Occipital lobe (tissue), 2 donors: ENCODE results near the gene AAK1. TPM values are rescaled to one million over a fixed set of nuclear protein-coding genes. Genes with fewer than 3 reads are reported as not detected.
A peak's percentile ranks its signal among the peaks of the same experiment; 100 is the strongest.
"Not testable (repeated sequence)": the region's sequence is repeated elsewhere in the genome, so short reads cannot be mapped to it uniquely, and the experiment has no call there.

Source experiments
- DNase-seq: peaks from one replicate; lab custom pipeline; 2025; lab: John Stamatoyannopoulos, UW
- total RNA-seq: library from RNA; depleted of rRNA; stranded (reverse); fragments of >200 nt; gene quantifications from one replicate; pipeline ENCODE4 v1.2.3, GENCODE V29; 2014

Gene AAK1
- total RNA-seq, 1 donor from 2014 or later, result 37.7 TPM

- no peak for DNase-seq
Measured at GRCh38 chr2:69659941-69660483, 16.5 kb upstream of the AAK1 start.

GRCh38 chr2:69659349-69659748 is 15.8 kb upstream of the AAK1 start:
- DNase-seq, result no peak

DNA sequence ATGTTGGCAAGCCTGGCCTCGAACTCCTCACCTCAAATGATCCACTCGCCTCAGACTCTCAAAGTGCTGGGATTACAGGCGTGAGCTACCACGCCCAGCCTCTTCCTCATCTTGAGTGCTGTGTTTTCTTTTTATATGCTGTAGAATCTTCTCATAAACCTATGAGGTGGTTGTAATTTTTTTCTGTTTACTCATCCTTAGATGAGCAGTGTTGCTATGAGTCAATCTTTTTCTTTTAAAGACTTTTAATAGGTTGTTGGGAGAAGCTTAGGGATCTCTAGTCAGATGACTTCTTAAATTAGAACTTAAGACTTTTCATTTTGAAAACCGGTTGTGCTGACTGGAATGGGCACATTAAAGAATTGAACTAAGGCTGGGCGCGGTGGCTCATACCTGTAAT is 8.7 kb upstream of the AAK1 start:
- DNase-seq, result no peak

DNA sequence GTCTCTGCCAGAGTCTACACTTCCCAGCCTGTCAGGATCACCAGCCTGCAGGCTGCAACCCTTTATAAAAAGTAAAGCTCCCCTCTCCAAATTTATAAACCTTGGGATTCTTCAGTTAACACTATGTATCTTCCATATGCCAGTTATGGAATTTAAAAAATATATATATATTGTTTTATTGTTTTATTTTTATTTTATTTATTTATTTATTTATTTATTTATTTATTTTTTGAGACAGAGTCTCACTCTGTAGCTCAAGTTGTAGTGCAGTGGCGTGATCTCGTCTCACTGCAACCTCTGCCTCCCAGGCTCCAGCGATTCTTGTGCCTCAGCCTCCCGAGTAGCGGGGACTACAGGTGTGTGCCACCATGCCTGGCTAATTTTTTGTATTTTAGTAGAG is 3.7 kb upstream of the AAK1 start:
- not testable (repeated sequence) for DNase-seq

DNA sequence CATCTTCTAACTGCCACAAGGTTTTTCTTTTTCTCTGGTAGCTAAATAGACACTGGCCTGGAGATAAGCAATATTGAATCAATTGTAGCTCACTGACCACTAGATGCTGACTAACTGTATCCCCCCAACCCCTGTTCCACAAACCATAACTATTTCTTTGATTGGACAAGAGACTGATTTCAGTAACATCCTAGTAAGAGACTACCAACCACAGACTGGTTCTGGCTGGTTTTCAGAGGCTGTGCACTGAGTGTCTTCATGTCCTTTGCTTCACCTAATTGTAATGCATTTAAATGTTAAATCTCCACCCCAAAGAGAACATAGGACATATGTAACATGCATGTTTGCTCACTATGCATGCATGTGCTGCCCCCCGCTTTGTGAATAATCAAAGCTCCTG is 3.2 kb upstream of the AAK1 start:
- no peak for DNase-seq

DNA sequence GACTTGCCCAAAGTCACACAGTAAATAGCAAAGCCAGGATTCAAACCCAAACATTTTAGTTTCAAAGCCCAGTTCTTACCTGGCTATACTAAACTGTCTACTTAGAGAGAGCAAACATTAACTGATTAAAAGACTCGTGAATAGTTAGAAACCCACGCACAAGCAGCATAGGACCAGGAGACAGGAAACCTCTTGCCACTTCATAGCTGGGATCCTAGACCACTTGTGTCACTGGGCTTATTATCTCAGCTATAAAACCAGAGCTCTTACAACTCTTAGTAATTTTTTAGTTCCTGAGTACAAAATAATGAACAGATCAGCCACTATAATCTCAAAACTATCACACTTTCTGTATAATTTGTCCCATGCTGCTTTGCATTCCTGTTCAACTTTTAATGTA is 2.4 kb upstream of the AAK1 start:
- no peak for DNase-seq

GRCh38 chr2:69645031-69645431 is 1.5 kb upstream of the AAK1 start:
- DNase-seq, result no peak

DNA sequence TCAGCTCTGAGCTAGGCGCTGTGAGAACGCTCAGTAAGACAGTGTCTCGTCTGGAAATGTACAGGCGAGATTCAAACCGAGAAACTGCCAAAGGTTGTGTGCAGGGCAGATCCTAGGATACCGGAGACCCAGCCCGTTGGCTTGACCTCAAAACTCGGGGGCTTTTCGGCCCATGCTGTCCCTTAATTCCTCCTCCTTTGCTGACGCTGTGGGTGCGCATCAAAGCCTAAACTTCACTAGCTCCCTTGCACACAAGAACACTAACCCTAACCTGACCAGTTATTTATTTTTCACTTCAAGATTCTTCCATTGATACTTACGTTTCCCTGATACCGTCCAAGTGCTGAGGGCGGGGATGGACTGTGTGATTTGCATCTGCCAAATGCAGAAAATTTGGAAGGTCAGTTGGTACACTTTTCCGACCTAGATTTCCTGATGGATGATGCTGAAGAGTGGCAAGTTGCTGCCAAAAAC is 1.0 kb upstream of the AAK1 start:
- no peak for DNase-seq

DNA sequence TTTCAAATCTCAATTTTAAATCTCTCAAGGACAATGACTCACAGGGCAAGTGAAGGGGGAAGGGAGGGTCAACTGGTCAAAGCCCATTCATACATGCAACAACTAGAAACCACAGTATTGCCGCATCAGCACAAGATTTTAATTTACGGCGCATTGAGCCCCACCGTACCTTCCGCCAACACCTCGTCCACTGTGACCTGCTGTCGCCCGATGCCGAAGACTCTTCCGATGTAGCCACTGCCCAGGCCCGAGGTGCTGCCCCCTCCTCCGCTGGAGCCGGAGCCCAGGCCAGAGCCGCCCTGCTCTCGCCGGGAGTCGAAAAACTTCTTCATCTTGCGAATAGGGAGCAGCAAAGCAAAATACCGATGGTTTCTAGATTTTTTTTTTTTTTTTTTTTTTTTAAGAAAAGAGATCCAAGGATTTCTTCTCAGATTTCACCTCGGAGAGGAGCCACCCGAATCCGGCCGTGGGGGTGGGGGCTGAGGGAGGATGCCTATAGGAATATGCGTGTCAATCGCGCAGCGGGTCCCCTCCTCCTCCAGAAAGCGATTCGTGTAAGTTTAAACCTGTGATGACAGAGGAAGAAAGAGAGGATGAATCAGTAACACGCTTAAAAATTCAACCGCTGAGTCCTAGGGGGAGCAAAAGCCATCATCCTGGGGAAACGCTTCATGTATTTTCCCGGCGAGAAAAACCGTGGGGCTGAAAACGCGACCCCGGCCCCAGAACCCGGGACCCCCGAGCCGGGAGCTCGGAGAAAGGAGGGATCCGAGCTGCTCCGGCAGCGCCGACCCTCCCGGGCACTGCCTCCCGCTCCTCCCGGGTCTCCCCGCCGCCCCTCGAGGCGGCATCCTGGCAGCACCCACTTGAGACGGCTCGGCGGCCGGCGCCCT is 584 bp downstream of the AAK1 start:
- DNase-seq, result peak; percentile 46

DNA sequence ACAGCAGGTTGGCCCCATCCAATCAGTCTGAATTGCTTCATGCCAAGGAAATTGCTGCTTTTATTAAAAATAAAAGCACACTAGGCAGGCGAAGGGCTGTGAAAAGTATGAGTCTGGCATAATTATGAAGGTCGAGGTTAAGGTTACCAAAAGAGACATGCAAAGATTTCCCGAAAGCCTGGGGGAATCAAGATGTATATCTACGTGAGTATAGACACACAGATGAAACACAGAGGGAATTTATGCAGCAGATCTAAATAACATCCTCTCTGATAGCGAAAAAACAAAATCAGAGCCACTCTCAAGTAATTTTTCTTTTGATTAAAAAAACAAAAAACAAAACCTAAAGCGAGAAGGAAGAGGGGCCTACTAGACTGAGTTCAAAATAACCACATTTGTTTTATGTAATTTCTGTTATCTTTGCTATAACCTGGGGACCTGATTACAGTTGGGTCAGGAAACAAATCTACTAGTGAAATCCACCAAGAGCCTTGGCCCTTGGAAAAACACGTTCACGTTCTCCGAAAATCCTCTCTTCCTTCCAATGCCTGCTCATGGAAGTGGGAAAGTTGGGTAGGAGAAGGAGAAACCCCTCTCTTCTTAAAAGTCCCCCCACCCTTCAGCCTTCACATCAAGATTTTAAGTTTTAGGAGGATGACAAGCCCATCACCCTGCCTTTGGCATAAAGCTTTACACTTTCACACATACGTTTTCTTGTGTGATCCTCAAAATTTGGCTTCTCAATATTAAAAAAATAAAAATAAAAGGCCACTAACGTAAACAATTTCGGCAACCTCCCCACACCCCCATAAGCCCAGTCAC is 1.4 kb downstream of the AAK1 start:
- DNase-seq, result no peak

DNA sequence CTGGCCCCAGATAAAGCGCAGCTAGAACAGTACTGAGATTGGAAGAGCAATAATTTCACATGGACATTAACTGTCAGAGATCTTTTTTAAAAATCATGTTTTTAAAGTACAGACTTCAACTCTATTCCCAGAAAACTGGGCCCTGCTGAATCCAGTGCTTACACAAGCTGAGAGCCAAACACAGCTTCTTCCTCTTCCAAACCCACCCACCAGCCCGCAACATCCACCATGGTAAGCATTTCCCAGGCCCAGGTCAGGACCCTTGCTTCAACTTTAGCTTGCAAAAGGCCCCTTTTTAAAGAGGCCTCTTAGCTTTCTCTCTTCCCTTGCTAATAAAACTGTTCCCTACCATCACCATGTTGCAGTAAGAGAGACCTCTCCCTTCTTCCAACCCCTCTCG is 2.1 kb downstream of the AAK1 start:
- DNase-seq, result no peak

DNA sequence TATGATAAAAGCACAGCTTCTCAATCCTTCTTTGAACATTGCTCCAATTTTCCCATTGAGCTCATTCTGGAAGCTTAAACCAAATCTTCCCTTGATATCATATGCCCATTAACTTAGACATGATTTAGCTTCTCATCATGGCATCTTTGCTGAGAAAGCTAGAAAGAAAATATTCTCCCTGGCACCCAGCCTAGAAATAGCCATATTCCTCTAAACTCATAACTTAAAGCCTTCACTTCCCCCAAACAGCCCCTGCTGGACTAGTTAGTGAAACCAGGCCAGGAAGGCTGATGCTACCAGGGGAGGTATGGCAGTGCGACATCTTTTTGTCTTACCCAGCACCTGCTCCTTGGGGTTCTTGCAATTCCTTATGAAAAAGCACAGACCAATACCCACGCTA is 4.3 kb downstream of the AAK1 start:
- DNase-seq, result no peak

GRCh38 chr2:69638630-69639029 is 4.9 kb downstream of the AAK1 start:
- DNase-seq, result no peak

DNA sequence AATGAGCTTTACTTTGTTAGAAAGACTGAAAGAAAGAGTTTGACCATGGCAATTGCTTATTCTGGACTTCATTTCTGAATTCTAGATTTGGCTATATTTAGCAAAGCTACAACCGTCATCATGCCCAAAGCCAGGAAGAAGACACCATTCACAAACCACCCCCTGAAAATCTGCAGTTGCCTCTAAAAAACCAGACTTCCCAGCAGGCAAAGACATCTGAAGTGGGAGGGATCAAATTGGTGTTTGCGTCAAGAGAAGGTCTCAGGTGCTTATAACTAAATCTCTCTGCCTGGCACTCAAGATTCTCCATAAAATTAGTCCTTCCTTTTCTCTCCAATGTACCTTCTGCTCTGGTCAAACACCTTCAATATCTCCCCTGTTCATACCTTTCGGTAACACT is 5.6 kb downstream of the AAK1 start:
- no peak for DNase-seq

DNA sequence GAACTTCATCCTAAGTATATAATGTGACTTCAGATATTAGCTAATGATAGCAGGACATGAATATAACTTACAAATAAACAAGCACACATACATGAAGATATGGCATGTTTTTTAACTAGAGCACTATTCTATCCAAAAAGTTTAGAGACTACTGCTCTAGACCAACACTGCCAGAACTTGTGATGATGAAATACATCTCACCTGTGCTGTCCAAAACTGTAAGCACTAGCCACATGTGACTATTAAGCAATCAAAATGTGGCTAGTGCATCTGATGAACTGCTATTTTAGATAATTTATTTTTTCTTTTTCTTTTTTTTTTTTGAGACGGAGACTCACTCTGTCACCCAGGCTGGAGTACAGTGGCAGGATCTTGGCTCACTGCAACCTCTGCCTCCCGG is 7.1 kb downstream of the AAK1 start:
- DNase-seq, result no peak

GRCh38 chr2:69635432-69635831 is 8.1 kb downstream of the AAK1 start:
- DNase-seq, result no peak

- no peak for DNase-seq
Measured at GRCh38 chr2:69634196-69634821, 9.2 kb downstream of the AAK1 start.

GRCh38 chr2:69631402-69631801 is 12.1 kb downstream of the AAK1 start:
- DNase-seq, result no peak

DNA sequence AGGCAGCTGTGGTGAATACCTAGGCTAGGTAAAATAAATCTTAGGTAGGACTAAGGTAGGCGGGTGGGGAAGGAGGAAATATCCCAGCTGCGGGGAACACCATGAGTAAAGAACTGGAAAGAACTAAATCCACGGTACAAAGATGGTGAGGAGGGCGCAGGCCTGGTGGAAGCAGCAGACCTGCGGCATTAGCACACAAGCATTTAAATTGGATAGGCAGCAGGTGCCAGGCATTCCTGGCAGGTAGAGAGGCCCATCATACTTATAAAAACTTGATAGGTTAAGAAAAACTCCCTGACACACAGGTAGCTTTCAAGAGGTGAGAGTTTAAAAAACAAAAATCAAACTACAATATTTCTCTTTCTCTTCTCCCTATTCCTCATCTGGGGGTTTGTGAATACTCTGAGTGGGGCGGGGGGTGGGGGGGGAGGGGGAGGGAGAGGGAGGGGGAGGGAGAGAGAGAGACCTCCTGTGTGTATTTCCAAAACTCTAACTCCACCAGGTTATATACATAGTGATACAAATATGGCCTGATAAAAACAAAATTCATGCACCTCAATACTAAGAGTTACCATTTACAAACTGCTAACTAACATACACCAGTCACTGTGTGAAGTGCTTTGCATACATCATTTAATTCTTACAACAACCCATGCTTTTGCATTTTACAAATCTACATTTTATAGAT is 13.5 kb downstream of the AAK1 start:
- no peak for DNase-seq

DNA sequence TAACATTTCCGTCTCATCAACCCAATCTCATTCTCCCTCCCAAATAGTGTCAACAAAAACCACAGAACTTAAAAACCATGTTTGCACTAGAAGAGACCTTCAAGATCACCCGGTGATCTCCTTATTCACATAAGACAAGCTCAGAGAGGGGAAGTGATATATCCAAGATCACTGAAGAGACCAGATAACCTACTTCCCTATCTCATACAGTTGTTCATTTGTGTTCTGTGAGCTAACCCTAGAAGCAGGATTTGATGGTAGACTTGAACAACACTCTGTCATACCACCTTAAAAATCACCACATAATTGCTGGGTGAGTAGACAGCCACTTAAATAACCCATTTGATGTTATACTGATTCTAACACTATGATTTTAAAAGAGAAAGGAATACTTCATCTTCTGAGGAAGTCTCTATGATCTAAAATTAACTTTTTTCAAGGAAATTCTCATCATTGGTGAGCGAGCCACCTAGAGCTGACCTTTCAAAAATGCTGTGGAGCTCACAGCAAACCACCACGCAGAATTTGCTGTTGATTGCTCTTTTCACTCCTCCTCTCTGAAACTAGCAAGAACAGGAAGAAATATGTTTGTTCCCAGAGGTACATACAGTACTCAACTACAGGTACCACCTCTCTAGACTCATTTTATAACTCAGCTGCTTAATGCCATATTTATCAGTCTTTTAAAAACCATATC is 15.1 kb downstream of the AAK1 start:
- DNase-seq, result no peak
